Gastrocnemius medialis (tissue), 4 donors: ENCODE data around the gene SLC17A9. TPM values are rescaled to one million over a fixed set of nuclear protein-coding genes. Genes with fewer than 3 reads are reported as not detected.

Source experiments
- ATAC-seq, 2 donors: fragments of 150-250 bp; one replicate each; pipeline ENCODE4 v1.9.1; 2016
- DNase-seq, 2 donors: peaks; one replicate each; pipeline ENCODE4 v3.0.0-alpha.2; 2019
- H3K27ac ChIP-seq, 4 donors: fragments of 200-600 bp; sonication (generic); 1 replicate in 1 of 4; 2 replicates in 3 of 4; pipeline ENCODE4 v1.5.1; 2016 to 2018; ENCODE audit warnings: mild to moderate bottlenecking in 2 of 4, moderate library complexity in 1 of 4
- H3K27me3 ChIP-seq, 3 donors: fragments of 200-600 bp; sonication (generic) in 2 of 3; 1 replicate in 1 of 3; 2 replicates in 2 of 3; pipeline versions ENCODE4 v1.5.1 to v1.6.0; 2016 to 2019; ENCODE audit warnings: mild to moderate bottlenecking in 1 of 3, moderate library complexity in 1 of 3
- H3K36me3 ChIP-seq, 2 donors: fragments of 200-600 bp; sonication (generic) in 1 of 2; one replicate each; pipeline ENCODE4 v1.5.1; 2017 to 2018
- H3K4me1 ChIP-seq, 2 donors: fragments of 200-600 bp; sonication (generic) in 1 of 2; one replicate each; pipeline ENCODE4 v1.5.1; 2016 to 2017; ENCODE audit warnings: mild to moderate bottlenecking in 2 of 2
- H3K4me3 ChIP-seq, 4 donors: fragments of 200-600 bp; sonication (generic) in 3 of 4; 1 replicate in 1 of 4; 2 replicates in 3 of 4; pipeline ENCODE4 v1.5.1; 2016 to 2019; ENCODE audit warnings: mild to moderate bottlenecking in 2 of 4
- H3K9me3 ChIP-seq, 3 donors: fragments of 200-600 bp; sonication (generic) in 2 of 3; 1 replicate in 1 of 3; 2 replicates in 2 of 3; pipeline ENCODE4 v1.5.1; 2016 to 2019
- CTCF ChIP-seq, 5 experiments: fragments of 450-650 bp in 3 of 5; fragments of 200-600 bp in 2 of 5; sonication (generic) in 2 of 5; IDR thresholded peaks in 4 of 5; conservative IDR thresholded peaks in 1 of 5; 1 replicate in 4 of 5; 2 replicates in 1 of 5; pipeline ENCODE4 v1.5.1; 2016 to 2019; ENCODE audit warnings: antibody characterized with exemption in 5 of 5, mild to moderate bottlenecking in 3 of 5, moderate library complexity in 3 of 5
- POLR2A ChIP-seq, 2 donors: fragments of 450-650 bp; IDR thresholded peaks; one replicate each; pipeline ENCODE4 v1.6.1; 2017; ENCODE audit warnings: antibody characterized with exemption in 2 of 2, mild to moderate bottlenecking in 2 of 2, moderate library complexity in 2 of 2
- in situ Hi-C, 4 donors: fragments of 200-750 bp; cut with MboI; loops; one replicate each; pipeline versions ENCODE4 v1.15.0 to v1.8.0; 2017; ENCODE audit warnings: low sequenced_read_pairs in 4 of 4
- intact Hi-C: fragments of 100-400 bp; cut with DNase I; formaldehyde crosslinking; loops from one replicate; pipeline ENCODE4 v1.15.1; 2023; ENCODE audit warnings: low total_unique reads
- total RNA-seq, 4 donors: library from RNA; depleted of rRNA; stranded (reverse); fragments of >200 nt; gene quantifications; one replicate each; pipeline versions ENCODE4 v1.1.0 to v1.2.3, GENCODE V29; 2016

Gene SLC17A9
- total RNA-seq, 4 donors from 2014 or later, result 0.55 to 2.4 (median 1.2) TPM

GRCh38 chr20:63009045-63009961, 56.8 kb downstream of the SLC17A9 start:
- in situ Hi-C loops, result loop anchor here in 1 of 4 donors (25.0 kb wide), 1 partner anchor 122 kb away; no protein-coding TSS in a partner anchor

GRCh38 chr20:63009988-63010769, 57.7 kb downstream of the SLC17A9 start:
- no peak overlapping the region for H3K4me3 ChIP-seq
- in situ Hi-C loops (loop anchor here (5.0 to 25.0 kb wide), 4 partner anchors 113 to 138 kb away; no protein-coding TSS in a partner anchor), intact Hi-C loops (loop anchor here (1.0 kb wide), 3 partner anchors 38 to 137 kb away; no protein-coding TSS in a partner anchor)
- no peak for ATAC-seq
- no peak for DNase-seq
- H3K9me3 ChIP-seq, result no peaks in the 10 kb centered on the region
- H3K4me1 ChIP-seq, result peaks cover 5 to 7% of the 10 kb centered on the region in 2 donors
- no peak for TF ChIP-seq CTCF (IDR thresholded peaks at IDR 0.05 in 4 of 5, conservative IDR thresholded peaks at IDR 0.05 in 1 of 5)
- no peak for TF ChIP-seq POLR2A (IDR thresholded peaks at IDR 0.05)
- H3K36me3 ChIP-seq, result no peaks in the 10 kb centered on the region
- H3K27me3 ChIP-seq, result peaks cover 85 to 94% (median 87%) of the 10 kb centered on the region in 3 donors
- H3K27ac ChIP-seq, result no peak overlapping the region

More at GRCh38 chr20:63009045-63009961, 56.8 kb downstream of the SLC17A9 start:
- peak; percentile 66 to 83 for ATAC-seq
- no peak for TF ChIP-seq POLR2A (IDR thresholded peaks at IDR 0.05)
- peak; percentile 88 to 98 (median 96) for TF ChIP-seq CTCF (IDR thresholded peaks at IDR 0.05 in 4 of 5, conservative IDR thresholded peaks at IDR 0.05 in 1 of 5)
- peaks cover 5 to 7% of the 10 kb centered on the region in 2 donors for H3K4me1 ChIP-seq
- H3K27me3 ChIP-seq, result peaks cover 85 to 94% (median 88%) of the 10 kb centered on the region in 3 donors
- no peaks in the 10 kb centered on the region for H3K9me3 ChIP-seq
- no peak overlapping the region for H3K27ac ChIP-seq
- H3K36me3 ChIP-seq, result no peaks in the 10 kb centered on the region
- peak overlapping the region in 2 of 4 donors; percentile 10 to 37 for H3K4me3 ChIP-seq
- DNase-seq, result peak; percentile 9 to 41
- intact Hi-C loops, result loop anchor here (1.0 kb wide), 3 partner anchors 37 to 136 kb away; no protein-coding TSS in a partner anchor

- Histone ChIP-seq H3K4me1 (peaks cover 5 to 7% of the 10 kb centered on the region in 2 donors), H3K27me3 (peaks cover 88 to 97% (median 90%) of the 10 kb centered on the region in 3 donors), H3K36me3 (no peaks in the 10 kb centered on the region), H3K27ac (no peak overlapping the region), H3K4me3 (no peak overlapping the region), H3K9me3 (no peaks in the 10 kb centered on the region)
- in situ Hi-C loops, result loop anchor here (5.0 to 25.0 kb wide), 4 partner anchors 114 to 139 kb away; no protein-coding TSS in a partner anchor
- TF ChIP-seq CTCF (IDR thresholded peaks at IDR 0.05 in 4 of 5, conservative IDR thresholded peaks at IDR 0.05 in 1 of 5), result no peak
- TF ChIP-seq POLR2A (IDR thresholded peaks at IDR 0.05), result no peak
- ATAC-seq, result no peak
- intact Hi-C loops, result no loop called here
- DNase-seq, result no peak
Measured at GRCh38 chr20:63011798-63012197, 59.3 kb downstream of the SLC17A9 start.

- Histone ChIP-seq H3K4me1 (peaks cover 5 to 7% of the 10 kb centered on the region in 2 donors), H3K9me3 (no peaks in the 10 kb centered on the region), H3K27ac (no peak overlapping the region), H3K4me3 (no peak overlapping the region), H3K27me3 (peaks cover 81 to 97% (median 84%) of the 10 kb centered on the region in 3 donors), H3K36me3 (no peaks in the 10 kb centered on the region)
- no peak for TF ChIP-seq CTCF (IDR thresholded peaks at IDR 0.05 in 4 of 5, conservative IDR thresholded peaks at IDR 0.05 in 1 of 5)
- no peak for TF ChIP-seq POLR2A (IDR thresholded peaks at IDR 0.05)
- intact Hi-C loops, result no loop called here
- DNase-seq, result no peak
- ATAC-seq, result no peak
- in situ Hi-C loops, result loop anchor here (5.0 to 25.0 kb wide), 4 partner anchors 116 to 141 kb away; no protein-coding TSS in a partner anchor
Measured at GRCh38 chr20:63013207-63013606, 60.7 kb downstream of the SLC17A9 start.
